A549 (cell line): ENCODE results near the gene ZNF85. TPM values are rescaled to one million over a fixed set of nuclear protein-coding genes. Genes with fewer than 3 reads are reported as not detected.

Experiments
- ATAC-seq, 2 experiments: fragments of 200-7000 bp in 1 of 2; fragments of >200 bp in 1 of 2; cut with Nextera tagmentation in 1 of 2; cut with Tn5 transposase in 1 of 2; 3 replicates each; pipeline versions ENCODE4 v1.8.0 to v1.9.1; 2018 to 2020; ENCODE audit warnings: mild to moderate bottlenecking in 1 of 2, moderate library complexity in 1 of 2
- CTCF ChIA-PET: fragments of 300-600 bp; sonication (Branson Sonifier 250); formaldehyde crosslinking; extraction: SDS; loops from one replicate; lab custom pipeline; 2021; ENCODE audit warnings: antibody characterized with exemption, inconsistent platforms; lab: Yijun Ruan, JAX
- POLR2A ChIA-PET: fragments of 350-600 bp; formaldehyde crosslinking; extraction: SDS; loops from one replicate; lab custom pipeline; 2021; ENCODE audit warnings: antibody characterized with exemption, inconsistent platforms; lab: Yijun Ruan, JAX
- DNase-seq, 2 experiments: peaks; one replicate each; pipeline versions ENCODE4 v3.0.0 to v3.0.0-alpha.2; 2011 to 2016; ENCODE audit warnings: low read depth in 1 of 2, low spot score in 1 of 2
- FAIRE-seq: peaks from 2 replicates; lab custom pipeline; 2011; peaks lifted over from hg19 to GRCh38; lab: Jason Lieb, UNC
- H3K27ac ChIP-seq, 2 experiments: fragments of >200 bp; sonication (Bioruptor Twin); formaldehyde crosslinking; 3 replicates each; pipeline ENCODE4 v1.5.1; 2016 to 2017
- H3K4me1 ChIP-seq: fragments of >200 bp; sonication (Bioruptor Twin); formaldehyde crosslinking; 3 replicates; pipeline ENCODE4 v1.6.1; 2016
- H3K4me2 ChIP-seq: fragments of >200 bp; sonication (Bioruptor Twin); formaldehyde crosslinking; 3 replicates; pipeline ENCODE4 v1.6.1; 2016
- H3K4me3 ChIP-seq: fragments of >200 bp; sonication (Bioruptor Twin); formaldehyde crosslinking; 3 replicates; pipeline ENCODE4 v1.5.1; 2016
- H3K9me3 ChIP-seq: fragments of >200 bp; sonication (Bioruptor Twin); formaldehyde crosslinking; 3 replicates; pipeline ENCODE4 v1.6.1; 2016
- BCL3 ChIP-seq: fragments of >200 bp; sonication (Bioruptor Twin); formaldehyde crosslinking; IDR thresholded peaks from 3 replicates; pipeline ENCODE4 v1.6.1; 2016
- CBX2 ChIP-seq: fragments of 200-600 bp; sonication (generic); IDR thresholded peaks from 2 replicates; pipeline ENCODE4 v1.6.1; 2016; ENCODE audit warnings: low read depth, mild to moderate bottlenecking, borderline replicate concordance
- CBX8 ChIP-seq: fragments of 200-600 bp; sonication (generic); IDR thresholded peaks from 2 replicates; pipeline ENCODE4 v1.6.1; 2016
- CHD2 ChIP-seq: fragments of 150-350 bp; IDR thresholded peaks from 2 replicates; pipeline ENCODE4 v1.6.1; 2014; ENCODE audit warnings: low read length; ENCODE audit not compliant: partially characterized antibody
- EHF ChIP-seq: fragments of 250-450 bp; sonication (Bioruptor Pico); IDR thresholded peaks from 2 replicates; pipeline ENCODE4 v1.5.0; 2020; ENCODE audit warnings: mild to moderate bottlenecking
- EHMT2 ChIP-seq: fragments of 200-600 bp; sonication (generic); IDR thresholded peaks from 2 replicates; pipeline ENCODE4 v1.6.1; 2016; ENCODE audit warnings: antibody characterized with exemption, low read depth, mild to moderate bottlenecking, moderate library complexity
- EP300 ChIP-seq, 2 experiments: fragments of >200 bp; sonication (Bioruptor Twin); formaldehyde crosslinking; IDR thresholded peaks; 2 replicates in 1 of 2; 3 replicates in 1 of 2; pipeline ENCODE4 v1.6.1; 2016 to 2017
- ESRRA ChIP-seq: fragments of 150-350 bp; IDR thresholded peaks from 2 replicates; pipeline ENCODE4 v1.6.1; 2014; ENCODE audit warnings: mild to moderate bottlenecking, low read length, borderline replicate concordance
- FOSL2 ChIP-seq, 2 experiments: fragments of 450-650 bp in 1 of 2; fragments of >200 bp in 1 of 2; sonication (Bioruptor Twin) in 1 of 2; formaldehyde crosslinking; IDR thresholded peaks; 2 replicates each; pipeline versions ENCODE4 v1.5.0 to v1.6.1; 2016 to 2020; ENCODE audit warnings: mild to moderate bottlenecking in 1 of 2, moderate library complexity in 1 of 2
- FOXS1 ChIP-seq: fragments of 250-450 bp; sonication (Bioruptor Pico); IDR thresholded peaks from 2 replicates; pipeline ENCODE4 v1.5.0; 2020; ENCODE audit warnings: mild to moderate bottlenecking, moderate library complexity
- HDAC2 ChIP-seq: fragments of 200-600 bp; sonication (generic); IDR thresholded peaks from 2 replicates; pipeline ENCODE4 v1.6.1; 2016
- HEYL ChIP-seq: fragments of 250-450 bp; sonication (Bioruptor Pico); IDR thresholded peaks from 2 replicates; pipeline ENCODE4 v1.8.0; 2021; ENCODE audit warnings: mild to moderate bottlenecking, moderate library complexity
- HMGXB4 ChIP-seq: fragments of 250-450 bp; sonication (Bioruptor Pico); IDR thresholded peaks from 2 replicates; pipeline ENCODE4 v1.5.0; 2021; ENCODE audit warnings: mild to moderate bottlenecking, moderate library complexity, borderline replicate concordance
- HOXB13 ChIP-seq: fragments of 250-450 bp; sonication (Bioruptor Pico); IDR thresholded peaks from 2 replicates; pipeline ENCODE4 v1.5.0; 2020; ENCODE audit warnings: low read depth, mild to moderate bottlenecking, moderate library complexity
- HOXB5 ChIP-seq: fragments of 250-450 bp; sonication (Bioruptor Pico); IDR thresholded peaks from 2 replicates; pipeline ENCODE4 v1.5.0; 2020; ENCODE audit warnings: mild to moderate bottlenecking, moderate library complexity
- JUN ChIP-seq, 2 experiments: fragments of >200 bp; sonication (Bioruptor Twin); formaldehyde crosslinking; IDR thresholded peaks; 2 replicates in 1 of 2; 3 replicates in 1 of 2; pipeline ENCODE4 v1.6.1; 2016 to 2017
- KDM1A ChIP-seq: fragments of 200-600 bp; sonication (generic); IDR thresholded peaks from 2 replicates; pipeline ENCODE4 v1.6.1; 2016; ENCODE audit warnings: low read depth, mild to moderate bottlenecking
- KDM5A ChIP-seq: fragments of 200-600 bp; sonication (generic); IDR thresholded peaks from 2 replicates; pipeline ENCODE4 v1.6.1; 2016; ENCODE audit warnings: antibody characterized with exemption, mild to moderate bottlenecking
- NPAS2 ChIP-seq: fragments of 250-450 bp; sonication (Bioruptor Pico); IDR thresholded peaks from 2 replicates; pipeline ENCODE4 v1.8.0; 2022; ENCODE audit warnings: mild to moderate bottlenecking, moderate library complexity, borderline replicate concordance
- PBX3 ChIP-seq: IDR thresholded peaks from 2 replicates; pipeline ENCODE4 v1.6.1; 2012
- POLR2A ChIP-seq: IDR thresholded peaks from 2 replicates; pipeline ENCODE4 v1.6.1; 2012; ENCODE audit warnings: mild to moderate bottlenecking, low read length
- RARB ChIP-seq: fragments of 250-450 bp; sonication (Bioruptor Pico); IDR thresholded peaks from 2 replicates; pipeline ENCODE4 v1.8.0; 2021; ENCODE audit warnings: mild to moderate bottlenecking, moderate library complexity
- RCOR1 ChIP-seq: fragments of 150-350 bp; IDR thresholded peaks from 2 replicates; pipeline ENCODE4 v1.6.1; 2014; ENCODE audit warnings: antibody characterized with exemption, low read length, low read depth
- RFX5 ChIP-seq: fragments of 450-650 bp; IDR thresholded peaks from 2 replicates; pipeline ENCODE4 v1.7.1; 2014; ENCODE audit warnings: antibody characterized with exemption, mild to moderate bottlenecking, moderate library complexity
- RNF2 ChIP-seq: fragments of 200-600 bp; sonication (generic); IDR thresholded peaks from 2 replicates; pipeline ENCODE4 v1.6.1; 2016; ENCODE audit warnings: low read depth, mild to moderate bottlenecking, antibody characterized with exemption, moderate library complexity, borderline replicate concordance
- TFCP2L1 ChIP-seq: fragments of 250-450 bp; sonication (Bioruptor Pico); IDR thresholded peaks from 2 replicates; pipeline ENCODE4 v1.5.0; 2021; ENCODE audit warnings: mild to moderate bottlenecking
- USF2 ChIP-seq: fragments of 450-650 bp; IDR thresholded peaks from 2 replicates; pipeline ENCODE4 v1.6.1; 2014; ENCODE audit warnings: antibody characterized with exemption
- ZC3H11A ChIP-seq: fragments of 450-650 bp; IDR thresholded peaks from 2 replicates; pipeline ENCODE4 v1.6.1; 2014; ENCODE audit warnings: antibody characterized with exemption, mild to moderate bottlenecking
- ZFP36 ChIP-seq: fragments of 450-650 bp; IDR thresholded peaks from 2 replicates; pipeline ENCODE4 v1.6.1; 2014; ENCODE audit warnings: borderline replicate concordance; ENCODE audit not compliant: partially characterized antibody
- ZNF302 ChIP-seq: fragments of 250-450 bp; sonication (Bioruptor Pico); IDR thresholded peaks from 2 replicates; pipeline ENCODE4 v1.9.0; 2021; ENCODE audit warnings: inconsistent platforms, mild to moderate bottlenecking, moderate library complexity
- ZSCAN20 ChIP-seq: fragments of 250-450 bp; sonication (Bioruptor Pico); IDR thresholded peaks from 2 replicates; pipeline ENCODE4 v1.8.0; 2022; ENCODE audit warnings: mild to moderate bottlenecking, moderate library complexity
- WGBS: methylation state at CpG from one replicate; pipeline ENCODE4 v1.1.6; 2017; ENCODE audit errors: missing lambda C conversion rate; 5-methylcytosine and 5-hydroxymethylcytosine counted together
- polyA plus RNA-seq, 4 experiments: library from polyadenylated mRNA; depleted of rRNA in 3 of 4; stranded (reverse); fragments of >200 nt; fragmentation: RNase III in 1 of 4; extraction: RNeasy Plus Mini Kit Qiagen cat#74134 plus additional on column Dnase treatment in 1 of 4; gene quantifications; 2 replicates in 3 of 4; 3 replicates in 1 of 4; pipeline ENCODE4 v1.2.3, GENCODE V29; 2011 to 2017

ZNF85 gene
- polyA plus RNA-seq, 2 of the 4 experiments (the other 2 are of a cell fraction) = 0.16 to 0.27 TPM

- FAIRE-seq = no peak
- CTCF ChIA-PET = no interaction called here
Measured at GRCh38 chr19:20964798-20965197, 41.7 kb downstream of the ZNF85 start.

GRCh38 chr19:20968092-20968491 lies 45.0 kb downstream of the ZNF85 start:
- TF ChIP-seq NPAS2 (CRISPR knock-in tag) = no peak
- no peak for TF ChIP-seq RCOR1
- no peak for TF ChIP-seq ZC3H11A
- no peak for TF ChIP-seq HMGXB4 (CRISPR knock-in tag)
- TF ChIP-seq CHD2 = no peak
- no peak for TF ChIP-seq HEYL
- TF ChIP-seq EHMT2 = no peak
- TF ChIP-seq FOXS1 = no peak
- TF ChIP-seq RFX5 = no peak
- no peak for TF ChIP-seq ESRRA
- no peak for TF ChIP-seq TFCP2L1 (CRISPR knock-in tag)
- TF ChIP-seq BCL3 = no peak
- no peak for TF ChIP-seq POLR2A
- TF ChIP-seq RNF2 = no peak
- no peak for TF ChIP-seq JUN (IDR thresholded peaks at IDR 0.05)
- 14% methylated on average over 1 of the region's 1 CpG for WGBS

More at GRCh38 chr19:20964798-20965197, 41.7 kb downstream of the ZNF85 start:
- DNase-seq (no peak), ATAC-seq (no peak)
- 24% methylated on average over 3 of the region's 4 CpGs for WGBS
- Histone ChIP-seq H3K27ac (no peak overlapping the region), H3K9me3 (no peaks in the 10 kb centered on the region), H3K4me3 (no peak overlapping the region), H3K4me1 (no peaks in the 10 kb centered on the region), H3K4me2 (no peak overlapping the region)
- TF ChIP-seq RNF2 (no peak), ESRRA (no peak), CBX2 (no peak), HOXB13 (CRISPR knock-in tag) (no peak), TFCP2L1 (CRISPR knock-in tag) (no peak), EHF (CRISPR knock-in tag) (no peak), KDM1A (no peak), USF2 (no peak), KDM5A (no peak)
- POLR2A ChIA-PET = no interaction called here

GRCh38 chr19:20969498-20969897 lies 46.4 kb downstream of the ZNF85 start:
- FAIRE-seq = no peak
- ATAC-seq = no peak
- no peak overlapping the region for H3K27ac ChIP-seq
- H3K4me1 ChIP-seq = no peaks in the 10 kb centered on the region
- no peak overlapping the region for H3K4me2 ChIP-seq
- DNase-seq = no peak
- no peak overlapping the region for H3K4me3 ChIP-seq
- CTCF ChIA-PET = no interaction called here
- no peaks in the 10 kb centered on the region for H3K9me3 ChIP-seq
- WGBS = 14% methylated on average over 3 of the region's 3 CpGs
- POLR2A ChIA-PET = no interaction called here
- no peak for TF ChIP-seq RARB (CRISPR knock-in tag)
- no peak for TF ChIP-seq FOSL2 (IDR thresholded peaks at IDR 0.05)
- TF ChIP-seq FOSL2 (CRISPR knock-in tag; IDR thresholded peaks at IDR 0.05) = no peak
- TF ChIP-seq PBX3 = no peak
- no peak for TF ChIP-seq RFX5
- no peak for TF ChIP-seq FOXS1
- TF ChIP-seq EP300 (IDR thresholded peaks at IDR 0.05) = no peak
- TF ChIP-seq ZNF302 = no peak
- TF ChIP-seq HOXB5 (CRISPR knock-in tag) = no peak
- TF ChIP-seq HDAC2 = no peak
- no peak for TF ChIP-seq ZSCAN20 (CRISPR knock-in tag)
- no peak for TF ChIP-seq ZFP36
- TF ChIP-seq RCOR1 = no peak
- TF ChIP-seq HEYL = no peak
- TF ChIP-seq CBX8 = no peak
- TF ChIP-seq KDM1A = no peak
- TF ChIP-seq, all 56 proteins: peak for 0

More at GRCh38 chr19:20968092-20968491, 45.0 kb downstream of the ZNF85 start:
- ChIA-PET CTCF (no interaction called here), POLR2A (no interaction called here)
- H3K4me3 ChIP-seq = no peak overlapping the region
- H3K9me3 ChIP-seq = no peaks in the 10 kb centered on the region
- no peak overlapping the region for H3K4me2 ChIP-seq
- no peak for FAIRE-seq
- DNase-seq = no peak
- H3K27ac ChIP-seq = no peak overlapping the region
- ATAC-seq = no peak
- H3K4me1 ChIP-seq = no peaks in the 10 kb centered on the region
